Colon (tissue), 2 donors: ENCODE data around the gene AUTS2.

Experiments used
- FAIRE-seq: peaks from 2 replicates; lab custom pipeline; 2012; peaks lifted over from hg19 to GRCh38; lab: Jason Lieb, UNC
- donor health status: control.
- donor health status: control.

The AUTS2 gene

GRCh38 chr7:69656890-69657289 lies 58.6 kb downstream of the AUTS2 start:
- FAIRE-seq, result no peak

GRCh38 chr7:69657331-69657730 lies 59.1 kb downstream of the AUTS2 start:
- FAIRE-seq, result no peak

DNA sequence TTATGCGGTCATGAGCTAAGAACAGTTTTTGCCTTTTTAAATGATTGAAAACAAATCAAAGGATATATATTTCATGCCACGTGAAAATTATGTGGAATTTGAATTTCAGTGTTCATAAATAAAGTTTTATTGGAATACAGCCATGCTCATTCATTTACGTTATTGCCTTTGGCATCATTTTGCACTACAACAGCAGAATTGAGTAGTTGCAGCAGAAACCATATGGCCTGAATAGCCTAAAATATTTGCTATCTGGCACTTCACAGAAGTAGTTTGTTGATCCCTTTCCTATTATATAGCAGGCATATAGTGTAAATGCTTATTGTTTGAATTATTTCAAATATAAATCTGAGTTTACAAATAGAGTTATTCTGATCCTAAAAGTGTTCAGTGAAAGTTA lies 59.7 kb downstream of the AUTS2 start:
- FAIRE-seq, result no peak

- FAIRE-seq, result no peak
Measured at GRCh38 chr7:69659983-69660382, 61.7 kb downstream of the AUTS2 start.

DNA sequence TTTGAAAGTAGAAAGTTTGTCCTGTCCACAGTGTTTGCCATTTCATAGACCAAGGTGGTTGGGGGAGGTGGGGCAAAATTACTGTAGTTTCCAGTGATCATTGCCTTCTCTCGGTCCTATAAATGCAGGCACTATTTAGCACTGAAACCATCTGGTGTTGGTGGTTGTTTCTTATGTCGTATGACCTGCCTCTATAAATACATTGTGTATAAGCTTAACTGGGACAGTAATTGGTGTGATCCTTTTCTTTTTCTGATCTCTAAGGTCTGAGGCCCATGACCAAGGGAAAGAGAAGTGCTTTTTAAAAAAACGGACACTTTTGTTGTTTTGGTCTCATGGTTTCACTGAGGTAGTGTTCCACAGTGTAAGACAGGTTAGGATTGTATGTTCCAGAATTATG lies 63.1 kb downstream of the AUTS2 start:
- no peak for FAIRE-seq

DNA sequence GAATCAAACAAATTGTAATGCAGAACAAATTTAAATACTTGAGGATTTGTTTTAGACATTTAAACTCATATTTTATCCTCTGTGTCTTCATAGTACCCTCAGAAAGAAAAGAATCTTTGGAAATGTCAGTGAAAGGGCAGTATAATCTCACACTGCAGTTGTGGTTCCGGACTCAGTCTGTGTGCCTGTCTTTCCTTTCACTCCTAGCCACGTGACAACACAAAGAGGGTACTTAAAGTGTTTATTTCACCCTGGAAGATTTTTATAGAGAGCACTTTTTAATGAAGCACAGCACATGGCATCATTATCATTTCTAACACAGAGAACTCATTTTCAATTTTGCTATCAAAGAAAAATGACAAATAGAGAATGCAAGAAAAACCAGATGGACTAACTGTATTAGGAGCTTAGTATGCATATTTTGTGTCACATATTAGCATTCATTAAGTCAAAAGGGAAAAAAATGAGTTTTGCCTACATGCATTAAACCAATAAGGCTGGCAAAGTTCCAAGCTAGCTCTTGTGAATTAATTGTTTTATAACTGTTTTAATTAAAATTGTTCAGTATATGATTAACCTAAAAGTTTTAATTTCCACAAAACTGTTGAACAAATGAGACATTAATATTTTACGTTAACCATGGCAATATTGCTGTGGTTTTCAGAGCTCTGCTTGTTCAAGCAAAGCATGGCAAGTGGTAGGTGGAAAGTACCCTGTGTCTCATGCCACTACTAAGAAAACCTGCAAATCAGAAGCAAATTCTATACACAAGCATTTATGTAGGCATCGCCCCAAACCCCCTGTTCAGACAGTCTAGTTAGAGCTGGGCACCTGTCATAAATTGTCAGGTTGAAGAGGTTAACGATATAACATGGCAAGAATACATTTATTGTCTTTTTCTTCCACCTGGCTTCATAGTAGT lies 65.9 kb downstream of the AUTS2 start:
- no peak for FAIRE-seq

DNA sequence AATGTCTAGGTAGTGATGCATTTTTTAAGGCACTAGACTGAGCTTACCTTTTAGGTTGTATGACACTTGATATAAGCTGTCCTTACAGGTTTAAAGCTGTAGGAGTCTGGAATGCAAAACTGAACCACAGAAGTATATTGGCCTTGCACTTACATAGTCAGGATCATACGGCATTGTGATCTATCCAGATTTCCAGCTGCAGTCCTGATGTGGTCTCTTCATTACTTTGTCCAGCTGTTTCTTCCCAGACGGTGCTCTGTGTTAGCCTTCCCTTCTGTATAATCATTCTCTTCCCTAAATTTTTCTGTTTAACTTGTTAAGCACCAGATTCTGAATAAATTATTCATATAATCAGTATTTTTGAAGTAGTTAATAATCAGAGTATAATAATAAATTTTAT lies 67.1 kb downstream of the AUTS2 start:
- FAIRE-seq, result no peak

DNA sequence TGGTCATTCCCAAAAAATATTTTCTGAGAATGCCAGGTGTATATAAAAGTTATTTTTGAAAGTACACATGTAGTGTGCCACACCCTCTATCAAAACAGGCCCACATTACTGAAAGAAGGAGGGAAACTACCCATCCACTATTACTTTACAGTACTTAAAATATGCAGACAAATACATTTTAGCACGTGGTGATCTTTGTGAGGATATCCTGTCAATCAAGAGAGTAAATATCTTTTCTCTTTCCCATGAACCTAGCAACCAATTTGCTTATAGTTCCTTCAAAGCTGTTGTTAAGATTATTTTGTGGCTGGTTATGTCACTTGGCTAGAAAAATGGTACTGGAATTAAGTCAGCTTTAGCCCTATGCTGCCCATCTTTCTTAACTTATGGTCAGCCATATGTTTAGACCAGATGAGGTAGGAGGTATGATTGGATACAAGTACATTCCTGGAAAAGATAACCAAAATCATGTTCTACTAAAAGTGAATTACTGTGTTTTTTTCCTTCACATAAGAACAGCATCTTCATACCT lies 70.1 kb downstream of the AUTS2 start:
- FAIRE-seq, result no peak

DNA sequence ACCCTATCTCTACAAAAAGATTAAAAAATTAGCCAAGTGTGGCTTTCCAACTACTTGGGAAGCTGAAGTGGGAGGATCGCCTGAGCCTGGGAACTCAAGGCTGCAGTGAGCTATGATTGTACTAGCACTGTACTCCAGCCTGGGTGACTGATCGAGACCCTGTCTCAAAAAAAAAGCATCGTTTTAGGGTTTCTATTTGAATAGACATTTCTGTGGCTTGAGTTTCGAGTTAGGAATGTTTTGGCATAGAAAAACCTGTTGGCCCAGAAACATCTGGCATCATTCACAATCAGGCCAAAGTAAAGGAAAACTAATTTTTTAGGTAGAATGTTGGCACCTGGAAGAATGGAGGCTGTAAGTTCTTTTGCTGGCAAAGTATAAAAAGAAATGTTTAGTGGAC lies 72.4 kb downstream of the AUTS2 start:
- no peak for FAIRE-seq

GRCh38 chr7:69673074-69673473 lies 74.8 kb downstream of the AUTS2 start:
- FAIRE-seq, result no peak

- FAIRE-seq, result no peak
Measured at GRCh38 chr7:69674701-69675182, 76.5 kb downstream of the AUTS2 start.

DNA sequence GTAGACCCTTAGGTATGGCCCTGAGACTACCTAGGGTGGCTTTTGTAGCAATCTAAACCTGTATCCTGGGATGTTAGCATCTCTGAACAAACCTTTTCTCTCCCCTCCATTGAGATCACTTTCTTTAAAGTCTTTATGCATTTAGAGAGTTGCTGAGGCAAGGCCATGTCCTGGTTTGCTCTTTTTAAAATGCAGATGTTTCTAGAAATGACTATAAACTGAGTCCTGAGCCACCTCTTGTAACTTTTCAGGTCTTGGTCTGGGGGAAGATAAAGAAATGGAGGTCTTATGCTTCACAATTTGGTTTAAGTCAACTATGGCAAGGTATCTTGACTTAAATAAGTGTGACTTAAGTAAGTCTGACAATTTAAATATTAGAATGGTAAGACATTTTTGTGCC lies 78.0 kb downstream of the AUTS2 start:
- FAIRE-seq, result no peak

- no peak for FAIRE-seq
Measured at GRCh38 chr7:69677054-69677852, 79.0 kb downstream of the AUTS2 start.

DNA sequence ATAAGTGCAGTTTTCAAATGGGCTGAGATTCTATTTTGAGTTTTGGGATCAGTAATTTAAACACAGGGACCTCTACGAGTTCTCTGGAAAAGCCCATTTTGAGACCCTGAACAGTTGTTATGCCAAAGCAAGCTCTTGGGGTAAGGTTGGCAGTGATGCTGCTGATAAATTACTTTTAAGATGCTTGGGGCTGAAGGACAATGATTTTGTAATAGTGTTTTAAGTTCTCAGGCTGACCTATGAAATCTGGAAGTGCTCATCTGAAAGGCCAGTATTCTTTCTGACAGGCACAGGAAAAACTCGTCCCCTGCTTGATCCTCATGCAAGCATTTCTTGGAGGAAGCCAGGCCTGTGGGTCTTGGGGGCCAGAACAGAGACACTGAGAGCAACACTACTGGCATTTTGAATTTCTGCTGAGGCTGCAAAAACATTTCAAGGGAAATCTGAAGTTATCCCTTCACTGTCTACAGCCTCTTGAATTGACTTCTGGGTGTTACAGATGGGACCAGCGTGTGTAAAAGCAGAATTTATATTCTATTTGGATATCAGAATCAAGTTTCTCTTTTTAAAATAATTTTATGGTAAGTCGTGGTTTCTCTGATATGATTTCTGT lies 79.7 kb downstream of the AUTS2 start:
- no peak for FAIRE-seq

DNA sequence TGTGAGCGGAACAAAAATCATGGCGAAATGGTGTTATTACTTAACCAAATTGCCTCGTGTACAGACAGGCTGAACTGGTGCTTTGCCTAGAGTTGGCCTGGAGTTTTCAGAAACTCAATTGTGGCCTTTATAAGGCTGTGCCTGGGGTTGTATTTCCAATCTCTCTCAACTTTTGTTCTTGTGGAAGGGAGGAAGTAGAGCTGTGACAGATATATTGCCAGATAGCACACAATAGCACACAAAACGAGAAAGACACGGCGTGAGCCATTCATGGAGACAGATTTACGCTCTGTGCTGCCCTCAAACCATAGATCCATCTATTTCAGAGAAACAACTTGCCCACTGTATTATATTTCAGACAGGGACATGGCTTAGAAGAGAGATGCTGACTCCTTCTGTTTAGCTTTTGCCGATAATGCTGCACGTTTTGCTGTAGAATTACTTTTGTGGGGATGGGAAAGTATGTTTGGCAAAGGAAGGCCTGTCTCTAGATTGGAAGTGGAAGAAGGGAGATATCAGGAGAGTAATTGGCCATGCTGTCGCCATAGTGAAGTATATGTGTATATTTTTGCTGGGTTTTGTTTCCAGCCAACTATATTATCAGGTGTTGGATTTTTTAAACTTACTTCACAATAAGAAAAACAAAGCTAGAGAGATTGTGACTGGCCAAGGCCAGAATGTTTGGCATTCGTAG lies 80.4 kb downstream of the AUTS2 start:
- FAIRE-seq, result no peak

GRCh38 chr7:69681181-69681580 lies 82.9 kb downstream of the AUTS2 start:
- FAIRE-seq, result no peak

GRCh38 chr7:69682518-69682917 lies 84.2 kb downstream of the AUTS2 start:
- FAIRE-seq, result no peak

- FAIRE-seq, result no peak
Measured at GRCh38 chr7:69683002-69683401, 84.7 kb downstream of the AUTS2 start.

DNA sequence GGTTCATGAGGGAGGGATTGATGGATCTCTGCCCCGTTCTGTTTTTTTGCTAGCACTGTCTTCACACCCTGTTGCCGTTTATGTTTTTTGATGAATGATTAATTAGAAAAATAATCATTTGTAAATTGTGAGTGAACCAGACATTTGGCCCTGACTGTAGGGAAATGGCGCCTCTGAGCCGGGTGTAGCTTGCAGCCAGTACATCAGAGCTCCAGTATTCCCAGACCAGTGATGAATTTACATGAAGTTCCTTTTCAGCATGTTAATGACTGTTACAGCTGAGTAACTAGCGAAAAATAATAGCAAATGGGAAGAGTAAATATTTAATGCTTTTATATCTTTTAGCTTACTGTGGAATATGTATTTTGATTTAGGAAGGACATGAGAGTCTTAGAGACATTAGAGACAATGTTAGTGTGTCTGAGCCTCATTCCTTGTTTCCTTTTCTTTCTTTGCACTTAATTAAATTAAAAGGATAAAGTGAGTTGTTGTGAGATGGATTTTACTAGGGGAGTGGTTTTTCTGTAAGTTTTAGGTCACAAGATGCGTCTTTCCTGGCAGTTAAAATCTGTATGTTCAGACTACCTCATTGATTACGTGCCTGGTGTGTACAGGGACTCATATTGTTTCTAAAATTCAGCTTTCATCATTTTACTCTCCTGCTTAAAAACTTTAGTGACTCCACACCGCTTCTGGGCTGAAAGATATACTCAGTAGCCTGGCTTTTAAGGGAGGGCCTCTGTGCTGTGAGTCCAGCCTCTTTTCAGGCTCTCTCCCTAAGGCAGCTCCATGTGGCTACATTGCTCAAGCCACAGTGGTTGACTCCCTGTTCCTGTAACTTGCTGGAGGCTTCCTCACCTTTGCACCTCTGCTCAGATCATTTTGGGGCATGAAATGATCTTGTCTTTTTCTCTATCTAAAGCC lies 86.4 kb downstream of the AUTS2 start:
- FAIRE-seq, result no peak

GRCh38 chr7:69685293-69685631 lies 87.0 kb downstream of the AUTS2 start:
- FAIRE-seq, result no peak

DNA sequence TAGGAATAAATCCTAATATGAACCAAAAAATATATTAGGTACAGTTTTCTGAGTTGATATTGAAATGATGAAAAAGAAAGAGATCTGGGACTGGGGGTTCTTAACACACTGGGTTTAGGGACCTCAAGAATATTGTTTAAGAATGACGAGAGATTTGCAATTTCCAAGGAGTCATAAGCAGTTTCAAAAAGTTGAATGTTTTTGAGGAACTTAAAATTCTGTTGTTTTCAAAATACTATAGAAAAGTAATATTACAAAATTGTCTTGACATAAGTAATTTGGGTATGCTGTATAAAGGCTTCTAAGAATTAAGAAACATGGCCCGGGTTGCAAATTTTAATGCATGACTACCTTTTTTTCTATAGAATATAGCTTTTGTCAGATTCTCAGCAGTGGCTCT lies 88.1 kb downstream of the AUTS2 start:
- no peak for FAIRE-seq
